ENCODE data around the gene GAST.

DNA sequence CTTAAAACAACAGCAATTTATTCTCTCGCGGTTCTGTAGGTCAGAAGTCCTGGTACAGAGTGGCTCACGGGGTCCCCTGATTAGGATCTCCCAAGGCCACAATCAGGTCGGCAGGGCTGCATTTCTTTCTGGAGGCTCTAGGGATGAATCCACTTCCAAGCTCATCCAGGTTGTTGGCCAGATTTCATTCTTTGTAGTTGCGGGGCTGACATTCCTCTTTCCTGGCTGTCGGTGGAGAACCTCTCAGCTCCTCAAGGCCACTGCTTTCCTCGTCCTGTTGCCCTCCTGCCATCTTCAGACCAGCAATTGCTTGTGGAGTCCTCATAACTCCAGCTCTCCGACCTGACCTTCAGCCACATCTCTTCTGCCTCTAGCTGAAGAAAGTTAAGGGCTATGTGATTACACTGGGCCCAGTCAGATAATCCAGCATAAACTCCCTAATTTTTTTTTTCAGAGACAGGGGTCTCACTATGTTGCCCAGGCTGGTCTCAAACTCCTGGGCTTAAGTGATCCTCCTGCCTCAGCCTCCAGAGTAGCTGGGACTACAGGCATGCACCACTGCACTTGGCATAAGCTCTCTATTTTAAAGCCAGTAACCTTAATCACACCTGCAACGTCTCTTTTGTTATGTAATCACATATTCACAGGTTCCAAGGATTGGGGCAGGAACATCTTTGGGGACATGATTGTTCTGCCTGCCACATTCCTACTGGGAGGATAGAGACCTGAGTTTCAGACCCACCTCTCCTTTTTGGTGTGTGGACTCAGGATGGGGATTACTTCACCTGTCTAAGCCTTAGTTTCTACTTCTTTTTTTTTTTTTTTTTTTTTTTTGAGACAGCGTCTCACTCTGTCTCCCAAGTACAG is 4.1 kb upstream of the GAST start:
- TF ChIP-seq POLR2A (IDR thresholded peaks at IDR 0.05) (no peak), POLR2AphosphoS5 (IDR thresholded peaks at IDR 0.05) (no peak)
- TF ChIP-seq, protein P1, sequence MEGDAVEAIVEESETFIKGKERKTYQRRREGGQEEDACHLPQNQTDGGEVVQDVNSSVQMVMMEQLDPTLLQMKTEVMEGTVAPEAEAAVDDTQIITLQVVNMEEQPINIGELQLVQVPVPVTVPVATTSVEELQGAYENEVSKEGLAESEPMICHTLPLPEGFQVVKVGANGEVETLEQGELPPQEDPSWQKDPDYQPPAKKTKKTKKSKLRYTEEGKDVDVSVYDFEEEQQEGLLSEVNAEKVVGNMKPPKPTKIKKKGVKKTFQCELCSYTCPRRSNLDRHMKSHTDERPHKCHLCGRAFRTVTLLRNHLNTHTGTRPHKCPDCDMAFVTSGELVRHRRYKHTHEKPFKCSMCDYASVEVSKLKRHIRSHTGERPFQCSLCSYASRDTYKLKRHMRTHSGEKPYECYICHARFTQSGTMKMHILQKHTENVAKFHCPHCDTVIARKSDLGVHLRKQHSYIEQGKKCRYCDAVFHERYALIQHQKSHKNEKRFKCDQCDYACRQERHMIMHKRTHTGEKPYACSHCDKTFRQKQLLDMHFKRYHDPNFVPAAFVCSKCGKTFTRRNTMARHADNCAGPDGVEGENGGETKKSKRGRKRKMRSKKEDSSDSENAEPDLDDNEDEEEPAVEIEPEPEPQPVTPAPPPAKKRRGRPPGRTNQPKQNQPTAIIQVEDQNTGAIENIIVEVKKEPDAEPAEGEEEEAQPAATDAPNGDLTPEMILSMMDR (IDR thresholded peaks at IDR 0.05 in 8 of 11, conservative IDR thresholded peaks at IDR 0.05 in 3 of 11) = no peak
